ENCODE data around the gene CCL16.

The CCL16 gene

DNA sequence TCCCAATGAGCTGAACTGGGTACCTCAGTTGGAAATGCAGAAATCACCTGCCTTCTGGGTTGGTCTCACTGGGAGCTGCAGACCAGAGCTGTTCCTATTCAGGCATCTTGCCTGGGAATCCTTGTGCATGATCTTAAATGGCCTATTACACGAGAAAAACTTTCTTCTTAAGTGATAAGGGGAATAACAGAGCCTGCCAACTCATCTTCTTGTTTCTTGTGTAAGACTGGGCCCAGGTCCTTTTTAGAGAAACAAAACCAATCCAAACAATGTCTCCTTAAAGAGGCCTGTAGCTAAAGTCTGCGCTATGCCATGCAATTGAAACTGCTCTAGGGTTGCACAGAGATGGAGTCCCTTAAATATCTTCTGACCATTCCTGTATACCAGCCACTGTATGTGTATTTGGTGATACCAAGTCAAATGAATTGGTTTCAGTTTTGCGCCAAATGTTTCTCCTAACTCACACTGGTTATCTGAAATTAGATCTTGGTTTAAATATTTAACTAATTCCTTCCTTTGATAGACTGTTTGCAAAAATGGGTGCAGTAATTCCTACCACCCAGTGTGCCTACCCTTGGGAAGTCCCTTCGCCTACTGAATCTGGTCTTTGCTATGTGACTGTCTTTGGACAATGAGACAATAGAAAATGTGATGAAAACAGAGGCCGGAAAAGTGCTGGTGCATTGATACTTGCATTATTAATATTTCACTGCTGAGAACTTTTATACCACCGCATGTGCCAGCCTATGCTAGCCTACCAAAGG lies 43.0 kb upstream of the CCL16 start:
- H3K9me3 ChIP-seq (ENCODE audit: insufficient read depth, low read depth, low read length): no peaks in the 10 kb centered on the region
- no peak for TF ChIP-seq CTCF (conservative IDR thresholded peaks at IDR 0.05; ENCODE audit: low read length)
- no peak for TF ChIP-seq EZH2phosphoT487 (IDR thresholded peaks at IDR 0.05; ENCODE audit: borderline replicate concordance)

GRCh38 chr17:36019423-36019822 lies 38.1 kb upstream of the CCL16 start:
- Histone ChIP-seq H4K20me1 (ENCODE audit: insufficient read depth, low read length, poor library complexity, severe bottlenecking) (no peaks in the 10 kb centered on the region), H3K79me2 (ENCODE audit: insufficient read depth, low read length) (no peaks in the 10 kb centered on the region), H3F3A (ENCODE audit: low read depth) (no peaks in the 10 kb centered on the region), H3K36me3 (ENCODE audit: insufficient read depth, low read length) (no peaks in the 10 kb centered on the region), H3K4me1 (ENCODE audit: insufficient read depth, low read length, poor library complexity, severe bottlenecking) (no peaks in the 10 kb centered on the region), H3K4me2 (ENCODE audit: low read depth, low read length, poor library complexity, severe bottlenecking) (no peak overlapping the region), H3K4me3 (ENCODE audit: low read length, poor library complexity, severe bottlenecking) (no peak overlapping the region), H2AFZ (ENCODE audit: low read length) (no peak overlapping the region), H3K9me2 (replicated peaks; ENCODE audit: low read depth, low read length) (no peaks in the 10 kb centered on the region), H3K9me3 (ENCODE audit: insufficient read depth, low read depth, low read length) (no peaks in the 10 kb centered on the region), H3K27me3 (ENCODE audit: insufficient read depth, low read length, poor library complexity, severe bottlenecking) (no peaks in the 10 kb centered on the region), H3K9ac (ENCODE audit: low read depth, low read length, poor library complexity, severe bottlenecking) (no peak overlapping the region)
- TF ChIP-seq EZH2phosphoT487 (IDR thresholded peaks at IDR 0.05; ENCODE audit: borderline replicate concordance) (no peak), CTCF (conservative IDR thresholded peaks at IDR 0.05; ENCODE audit: low read length) (no peak)

More for the DNA sequence above, 43.0 kb upstream of the CCL16 start:
- no peaks in the 10 kb centered on the region for H3K36me3 ChIP-seq (ENCODE audit: insufficient read depth, low read length)
- no peaks in the 10 kb centered on the region for H3K4me1 ChIP-seq (ENCODE audit: insufficient read depth, low read length, poor library complexity, severe bottlenecking)
- H3K27me3 ChIP-seq (ENCODE audit: insufficient read depth, low read length, poor library complexity, severe bottlenecking): peaks cover 7% of the 10 kb centered on the region
- H3K9me2 ChIP-seq (replicated peaks; ENCODE audit: low read depth, low read length): no peaks in the 10 kb centered on the region
- H3K4me3 ChIP-seq (ENCODE audit: low read length, poor library complexity, severe bottlenecking): no peak overlapping the region
- H2AFZ ChIP-seq (ENCODE audit: low read length): no peak overlapping the region
- H3K9ac ChIP-seq (ENCODE audit: low read depth, low read length, poor library complexity, severe bottlenecking): no peak overlapping the region
- no peaks in the 10 kb centered on the region for H4K20me1 ChIP-seq (ENCODE audit: insufficient read depth, low read length, poor library complexity, severe bottlenecking)
- no peak overlapping the region for H3K4me2 ChIP-seq (ENCODE audit: low read depth, low read length, poor library complexity, severe bottlenecking)
- H3F3A ChIP-seq (ENCODE audit: low read depth): no peaks in the 10 kb centered on the region
- no peaks in the 10 kb centered on the region for H3K79me2 ChIP-seq (ENCODE audit: insufficient read depth, low read length)

DNA sequence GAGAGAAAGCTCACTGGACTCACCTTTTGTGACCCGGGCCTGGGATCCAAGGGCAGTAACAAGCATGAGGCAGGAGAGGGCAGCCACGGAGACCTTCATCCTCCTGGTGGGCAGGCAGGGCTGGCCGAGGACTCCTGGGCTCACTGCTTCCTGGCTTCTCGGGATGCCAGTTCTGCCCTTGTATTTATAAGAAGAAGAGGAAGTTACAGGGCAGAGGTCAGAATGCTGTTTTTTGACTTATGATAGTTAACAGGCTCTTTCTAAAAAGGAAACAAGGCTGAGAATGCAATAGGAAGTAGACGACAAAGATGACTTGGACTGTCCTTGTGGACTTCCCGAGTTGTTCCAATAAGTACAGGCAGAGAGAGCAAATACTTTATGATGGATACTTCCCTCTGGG lies 36.5 kb upstream of the CCL16 start, which contains the start of gene CCL23:
CCL23 (minus strand) TSS at position 174 of the 400 bp plus-strand sequence; CDS start at position 99, 75 bp downstream.
- Histone ChIP-seq H3K9ac (ENCODE audit: low read depth, low read length, poor library complexity, severe bottlenecking) (no peak within 1 kb of the TSS), H3K9me3 (ENCODE audit: insufficient read depth, low read depth, low read length) (no peaks in the 10 kb centered on the region), H3K4me1 (ENCODE audit: insufficient read depth, low read length, poor library complexity, severe bottlenecking) (no peaks in the 10 kb centered on the region), H2AFZ (ENCODE audit: low read length) (no peak within 1 kb of the TSS), H3F3A (ENCODE audit: low read depth) (no peaks in the 10 kb centered on the region), H3K36me3 (ENCODE audit: insufficient read depth, low read length) (no peaks in the 10 kb centered on the region), H3K9me2 (replicated peaks; ENCODE audit: low read depth, low read length) (no peaks in the 10 kb centered on the region), H3K79me2 (ENCODE audit: insufficient read depth, low read length) (no peaks in the 10 kb centered on the region), H3K4me2 (ENCODE audit: low read depth, low read length, poor library complexity, severe bottlenecking) (no peak within 1 kb of the TSS), H3K27me3 (ENCODE audit: insufficient read depth, low read length, poor library complexity, severe bottlenecking) (no peaks in the 10 kb centered on the region), H4K20me1 (ENCODE audit: insufficient read depth, low read length, poor library complexity, severe bottlenecking) (no peaks in the 10 kb centered on the region), H3K4me3 (ENCODE audit: low read length, poor library complexity, severe bottlenecking) (no peak within 1 kb of the TSS)
- TF ChIP-seq CTCF (conservative IDR thresholded peaks at IDR 0.05; ENCODE audit: low read length): no peak
- no peak for TF ChIP-seq EZH2phosphoT487 (IDR thresholded peaks at IDR 0.05; ENCODE audit: borderline replicate concordance)
